ENCODE results near the gene GMDS.

GMDS gene

DNA sequence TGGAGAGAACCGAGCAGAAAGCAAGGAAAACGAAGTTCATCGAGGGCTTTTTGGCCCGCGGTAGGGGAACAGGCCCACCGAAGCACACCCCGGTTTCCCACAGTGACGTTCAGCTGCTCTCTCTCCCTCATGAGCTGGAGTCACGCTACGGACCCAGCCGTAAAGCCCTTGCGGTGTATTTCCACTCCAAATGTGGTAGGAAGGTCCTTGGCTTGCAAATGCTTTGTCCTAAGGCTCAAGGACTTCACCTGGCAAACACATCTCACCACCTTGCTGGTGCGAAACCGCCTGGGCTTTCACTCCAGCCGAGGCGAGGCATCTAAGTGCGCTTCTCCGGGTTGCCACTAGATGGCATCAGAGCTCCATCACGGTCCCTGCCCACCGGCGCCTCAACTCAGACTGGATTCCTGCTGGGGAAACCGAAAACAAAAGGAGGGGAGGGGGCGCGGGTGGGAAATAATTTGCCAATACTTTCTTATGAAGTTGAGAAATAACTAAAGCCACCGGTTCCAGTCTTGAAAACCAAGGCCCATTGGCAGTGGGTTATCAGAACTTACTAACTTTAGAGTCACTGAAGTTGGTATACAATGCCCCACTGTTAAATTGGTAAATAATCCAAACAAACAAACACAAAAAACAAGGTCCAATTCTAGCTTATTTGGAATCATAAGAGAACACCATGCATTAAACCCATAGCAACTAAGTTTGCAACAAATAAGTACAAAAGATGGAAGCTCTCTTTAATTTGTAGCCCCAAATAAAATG lies 649.1 kb downstream of the GMDS start:
- peaks cover 11% of the 10 kb centered on the region for H3K4me1 ChIP-seq (ENCODE audit: control insufficient read depth, insufficient read depth, low read length, unreplicated experiment)
- H3K36me3 ChIP-seq (ENCODE audit: insufficient read depth, low read length) = no peaks in the 10 kb centered on the region
- peaks cover 38% of the 10 kb centered on the region for H3K27me3 ChIP-seq (ENCODE audit: insufficient read depth, low read length)
- peak overlapping the region; percentile 54 for H2AFZ ChIP-seq (ENCODE audit: low read length, unreplicated experiment)
- H3K4me3 ChIP-seq (ENCODE audit: low read depth, low read length) = peak overlapping the region; percentile 71
- no peaks in the 10 kb centered on the region for H3K79me2 ChIP-seq (ENCODE audit: control insufficient read depth, insufficient read depth, low read length, unreplicated experiment)
- H3K27ac ChIP-seq (ENCODE audit: low read depth, low read length) = no peak overlapping the region

DNA sequence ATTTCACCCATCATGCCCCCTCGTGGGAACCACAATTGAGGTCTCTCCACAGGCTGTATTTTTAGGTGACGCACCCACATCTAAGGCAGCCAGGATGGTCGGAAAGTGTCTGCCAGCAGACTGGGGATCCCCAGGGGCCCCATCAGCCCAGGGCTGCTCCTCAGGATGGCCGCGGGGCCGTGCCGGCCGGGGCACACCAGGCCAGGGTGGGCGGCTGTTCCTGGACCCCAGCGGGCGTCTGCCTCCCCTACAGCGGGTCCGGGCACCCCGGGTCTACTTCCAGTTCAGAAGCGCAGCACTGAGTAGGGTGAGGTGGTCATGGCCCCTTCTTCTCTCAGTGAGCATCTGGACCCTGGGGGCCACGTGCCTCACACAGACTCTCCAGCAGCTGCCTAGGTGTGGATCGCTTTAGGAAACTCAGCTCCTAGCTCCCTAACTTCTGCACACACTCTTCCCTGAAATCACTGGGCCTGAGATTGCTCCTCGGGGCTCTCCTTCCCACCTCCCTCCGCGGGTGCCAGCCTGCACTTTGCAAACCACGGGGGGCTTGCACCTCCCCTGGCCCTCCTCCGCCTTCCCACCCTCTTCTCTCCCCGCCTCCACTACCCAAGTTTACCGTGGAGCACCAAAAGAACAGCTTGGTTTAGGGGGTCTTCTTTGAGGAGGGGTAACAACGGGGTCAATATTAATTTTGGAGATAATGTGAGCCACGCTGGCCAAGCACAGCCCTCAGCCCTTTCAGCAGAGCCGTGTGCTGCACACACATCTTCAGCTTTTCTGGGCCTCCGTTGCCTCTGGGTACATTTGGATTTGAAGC lies 649.9 kb downstream of the GMDS start:
- H3K4me1 ChIP-seq (ENCODE audit: control insufficient read depth, insufficient read depth, low read length, unreplicated experiment) = peaks cover 11% of the 10 kb centered on the region
- H3K27ac ChIP-seq (ENCODE audit: low read depth, low read length) = no peak overlapping the region
- peaks cover 46% of the 10 kb centered on the region for H3K27me3 ChIP-seq (ENCODE audit: insufficient read depth, low read length)
- no peaks in the 10 kb centered on the region for H3K36me3 ChIP-seq (ENCODE audit: insufficient read depth, low read length)
- H3K79me2 ChIP-seq (ENCODE audit: control insufficient read depth, insufficient read depth, low read length, unreplicated experiment) = no peaks in the 10 kb centered on the region
- H3K4me3 ChIP-seq (ENCODE audit: low read depth, low read length) = peak overlapping the region; percentile 71
- H2AFZ ChIP-seq (ENCODE audit: low read length, unreplicated experiment) = peak overlapping the region; percentile 54

DNA sequence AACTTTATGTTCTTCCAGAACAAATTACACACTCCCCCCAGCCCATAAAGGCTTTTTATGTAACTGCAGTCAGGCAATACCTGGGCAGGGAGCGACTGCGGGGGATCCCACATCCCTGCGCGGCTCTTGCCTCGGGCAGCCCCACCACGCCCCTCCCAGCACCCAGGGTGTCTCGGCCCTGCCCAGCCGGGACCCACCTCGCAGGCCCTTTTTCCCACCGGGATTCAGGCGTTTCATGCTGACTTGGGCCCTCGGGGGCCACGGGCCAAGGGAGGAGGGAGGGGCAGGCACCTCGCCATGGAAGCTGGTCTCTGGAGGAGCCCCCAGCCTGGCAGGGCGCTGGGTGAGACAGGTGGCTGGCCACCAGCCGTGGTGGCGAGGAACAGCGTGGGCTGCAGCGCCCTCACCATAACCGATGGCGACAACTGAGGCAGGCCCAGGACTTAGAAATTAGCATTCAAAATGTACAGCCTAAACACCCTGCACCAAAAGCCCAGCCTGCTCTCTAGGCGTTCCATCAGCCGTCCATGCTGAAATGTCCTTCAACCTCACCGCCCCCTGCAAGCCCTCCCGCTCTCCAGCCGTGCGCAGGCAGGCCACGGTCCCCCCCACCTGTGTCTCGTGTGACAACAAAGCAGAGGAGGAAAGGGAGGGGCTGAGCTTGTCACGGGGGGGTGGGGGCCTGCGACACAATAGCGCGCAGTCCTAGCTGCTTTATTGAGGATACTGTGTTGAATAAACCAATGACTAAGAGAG lies 650.8 kb downstream of the GMDS start:
- Histone ChIP-seq H3K27me3 (ENCODE audit: insufficient read depth, low read length) (peaks cover 54% of the 10 kb centered on the region), H3K4me3 (ENCODE audit: low read depth, low read length) (no peak overlapping the region), H2AFZ (ENCODE audit: low read length, unreplicated experiment) (no peak overlapping the region)

DNA sequence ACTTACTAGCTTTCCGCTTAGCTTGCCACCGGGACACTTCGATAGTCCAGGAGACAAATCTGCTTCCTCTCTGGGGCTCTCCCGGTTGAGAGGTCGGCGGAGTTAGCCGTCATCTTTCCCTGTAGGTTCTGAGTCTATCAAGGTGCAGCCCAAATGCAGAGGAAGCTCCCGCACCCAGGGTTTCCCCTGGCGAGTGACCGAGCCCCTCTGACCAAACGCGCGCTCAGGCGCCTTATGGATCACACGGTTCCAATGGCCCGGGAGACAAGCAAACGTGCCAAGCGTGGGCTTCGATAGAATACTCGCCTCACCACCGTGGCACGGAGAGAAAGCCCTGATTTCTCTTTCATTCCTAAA lies 651.5 kb downstream of the GMDS start:
- Histone ChIP-seq H3K36me3 (ENCODE audit: insufficient read depth, low read length) (no peaks in the 10 kb centered on the region), H2AFZ (ENCODE audit: low read length, unreplicated experiment) (no peak overlapping the region), H3K4me3 (ENCODE audit: low read depth, low read length) (no peak overlapping the region), H3K27me3 (ENCODE audit: insufficient read depth, low read length) (peaks cover 61% of the 10 kb centered on the region), H3K79me2 (ENCODE audit: control insufficient read depth, insufficient read depth, low read length, unreplicated experiment) (no peaks in the 10 kb centered on the region), H3K4me1 (ENCODE audit: control insufficient read depth, insufficient read depth, low read length, unreplicated experiment) (peaks cover 11% of the 10 kb centered on the region), H3K27ac (ENCODE audit: low read depth, low read length) (no peak overlapping the region)

More for the DNA sequence above, 650.8 kb downstream of the GMDS start:
- Histone ChIP-seq H3K79me2 (ENCODE audit: control insufficient read depth, insufficient read depth, low read length, unreplicated experiment) (no peaks in the 10 kb centered on the region), H3K36me3 (ENCODE audit: insufficient read depth, low read length) (no peaks in the 10 kb centered on the region), H3K4me1 (ENCODE audit: control insufficient read depth, insufficient read depth, low read length, unreplicated experiment) (peaks cover 11% of the 10 kb centered on the region), H3K27ac (ENCODE audit: low read depth, low read length) (no peak overlapping the region)

DNA sequence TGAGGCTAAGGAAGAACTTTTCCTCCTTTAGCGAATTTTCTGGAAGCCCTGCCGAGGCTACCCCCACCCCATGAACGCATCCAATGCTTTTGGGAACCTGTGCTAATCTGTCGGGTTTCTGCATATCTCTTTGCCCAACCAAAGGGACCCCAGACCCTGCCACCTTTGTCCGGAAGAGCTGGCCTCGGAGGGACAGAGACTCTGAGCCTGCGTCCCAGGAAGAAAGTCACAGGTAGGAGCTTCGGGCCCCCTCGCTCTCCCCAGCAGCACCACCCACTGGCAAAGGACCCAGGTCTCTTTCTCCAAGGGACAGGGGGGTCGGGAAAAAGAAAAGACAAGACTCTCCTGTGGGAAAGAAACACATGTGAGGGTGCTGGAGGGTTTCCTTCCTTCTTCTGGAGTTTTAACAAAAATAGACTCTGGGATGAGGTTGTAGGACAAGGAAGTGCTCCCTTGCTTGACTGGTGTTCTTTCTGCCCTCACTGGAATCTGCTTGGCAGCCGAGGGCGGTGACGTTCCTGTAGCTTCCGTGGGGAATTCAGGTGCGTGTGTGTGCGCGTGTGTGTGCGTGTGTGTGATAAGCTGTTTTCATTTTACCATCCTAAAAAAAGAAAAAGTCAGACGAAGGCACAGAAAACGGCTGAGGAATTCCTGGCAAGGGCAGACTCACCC lies 652.0 kb downstream of the GMDS start:
- Histone ChIP-seq H3K27me3 (ENCODE audit: insufficient read depth, low read length) (peaks cover 64% of the 10 kb centered on the region), H3K36me3 (ENCODE audit: insufficient read depth, low read length) (no peaks in the 10 kb centered on the region), H2AFZ (ENCODE audit: low read length, unreplicated experiment) (no peak overlapping the region), H3K4me3 (ENCODE audit: low read depth, low read length) (no peak overlapping the region), H3K79me2 (ENCODE audit: control insufficient read depth, insufficient read depth, low read length, unreplicated experiment) (no peaks in the 10 kb centered on the region), H3K4me1 (ENCODE audit: control insufficient read depth, insufficient read depth, low read length, unreplicated experiment) (peaks cover 11% of the 10 kb centered on the region), H3K27ac (ENCODE audit: low read depth, low read length) (no peak overlapping the region)

DNA sequence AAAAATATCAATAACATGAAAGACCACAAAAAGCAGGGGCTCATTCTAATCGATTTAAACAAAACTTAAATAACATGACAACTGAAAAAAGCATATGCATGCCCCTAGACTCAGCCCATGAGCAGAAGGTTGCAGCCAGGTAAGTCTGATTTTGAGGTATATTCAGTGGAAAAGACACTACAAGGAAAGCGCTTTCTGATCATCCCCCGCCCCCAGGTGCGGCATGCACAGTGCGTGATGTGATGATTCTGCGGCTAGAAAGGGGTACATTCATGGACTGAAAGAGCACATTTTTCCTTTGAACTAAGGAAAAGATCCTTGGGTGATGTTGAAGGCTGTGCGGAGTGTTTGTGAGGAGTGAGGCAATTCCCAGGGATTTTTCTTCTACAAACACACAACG lies 652.6 kb downstream of the GMDS start:
- Histone ChIP-seq H3K36me3 (ENCODE audit: insufficient read depth, low read length) (no peaks in the 10 kb centered on the region), H3K27me3 (ENCODE audit: insufficient read depth, low read length) (peaks cover 67% of the 10 kb centered on the region), H3K79me2 (ENCODE audit: control insufficient read depth, insufficient read depth, low read length, unreplicated experiment) (no peaks in the 10 kb centered on the region), H2AFZ (ENCODE audit: low read length, unreplicated experiment) (no peak overlapping the region), H3K27ac (ENCODE audit: low read depth, low read length) (no peak overlapping the region), H3K4me1 (ENCODE audit: control insufficient read depth, insufficient read depth, low read length, unreplicated experiment) (peaks cover 11% of the 10 kb centered on the region), H3K4me3 (ENCODE audit: low read depth, low read length) (no peak overlapping the region)

DNA sequence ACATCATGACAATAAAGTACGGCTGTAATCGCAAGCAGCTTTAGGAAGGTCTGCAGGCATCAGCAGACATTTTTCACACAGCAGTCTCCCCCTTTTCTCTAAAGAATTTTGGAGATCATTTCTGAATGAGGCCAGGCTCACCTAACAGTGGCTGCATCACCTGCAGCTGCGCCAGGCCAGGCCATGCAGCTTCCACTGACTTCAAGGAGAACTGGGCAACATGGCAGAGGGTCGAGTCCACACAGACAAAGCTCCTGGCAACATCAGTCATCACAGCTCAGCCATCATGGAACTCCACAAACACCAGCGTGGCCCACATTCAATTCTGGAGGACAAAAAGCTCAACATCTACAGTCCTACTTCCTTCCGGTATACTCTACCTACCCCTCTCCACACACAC lies 653.5 kb downstream of the GMDS start:
- Histone ChIP-seq H3K27ac (ENCODE audit: low read depth, low read length) (no peak overlapping the region), H3K79me2 (ENCODE audit: control insufficient read depth, insufficient read depth, low read length, unreplicated experiment) (no peaks in the 10 kb centered on the region), H3K27me3 (ENCODE audit: insufficient read depth, low read length) (peaks cover 72% of the 10 kb centered on the region)

DNA sequence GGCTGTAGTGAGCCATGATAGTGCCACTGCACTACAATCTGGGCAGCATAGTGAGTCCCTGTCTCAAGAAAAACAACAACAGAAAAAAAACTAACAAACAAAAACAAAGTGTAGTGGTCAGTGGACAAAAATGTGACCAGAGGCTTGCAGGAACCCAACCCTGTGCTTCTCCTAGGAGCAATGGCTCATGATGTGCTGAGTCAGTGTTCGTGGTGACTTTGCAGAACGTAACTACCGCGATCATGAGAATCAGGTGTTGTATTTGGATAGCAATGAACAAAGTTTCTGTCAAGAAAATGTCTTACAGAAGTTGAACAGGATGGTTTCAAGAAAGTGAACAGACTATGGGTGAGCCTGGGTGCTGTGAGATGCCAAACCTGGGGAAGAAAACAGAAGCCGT lies 654.2 kb downstream of the GMDS start:
- Histone ChIP-seq H3K27ac (ENCODE audit: low read depth, low read length) (no peak overlapping the region), H3K36me3 (ENCODE audit: insufficient read depth, low read length) (no peaks in the 10 kb centered on the region), H3K4me1 (ENCODE audit: control insufficient read depth, insufficient read depth, low read length, unreplicated experiment) (no peaks in the 10 kb centered on the region)

More for the DNA sequence above, 653.5 kb downstream of the GMDS start:
- no peak overlapping the region for H2AFZ ChIP-seq (ENCODE audit: low read length, unreplicated experiment)
- no peak overlapping the region for H3K4me3 ChIP-seq (ENCODE audit: low read depth, low read length)
- no peaks in the 10 kb centered on the region for H3K36me3 ChIP-seq (ENCODE audit: insufficient read depth, low read length)
- H3K4me1 ChIP-seq (ENCODE audit: control insufficient read depth, insufficient read depth, low read length, unreplicated experiment) = peaks cover 5% of the 10 kb centered on the region

DNA sequence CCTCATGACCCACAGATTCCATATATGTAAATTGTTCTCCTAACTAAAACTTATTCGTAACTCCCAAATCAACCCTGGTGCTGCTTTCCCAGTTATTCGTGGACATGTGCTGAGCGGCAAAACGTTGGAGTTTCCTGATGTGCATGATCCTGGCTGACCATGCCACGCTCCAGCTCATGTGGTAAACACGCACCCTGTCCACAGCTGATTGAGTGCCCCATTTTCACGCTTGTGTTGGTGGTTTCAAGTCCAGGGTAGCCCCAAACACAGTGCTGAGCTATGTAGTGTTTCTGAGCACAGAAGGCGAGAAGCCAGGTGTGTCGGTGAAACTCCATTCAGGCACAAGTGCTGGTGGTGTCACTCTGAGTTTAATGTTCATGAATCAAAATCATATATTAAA lies 654.8 kb downstream of the GMDS start:
- no peaks in the 10 kb centered on the region for H3K79me2 ChIP-seq (ENCODE audit: control insufficient read depth, insufficient read depth, low read length, unreplicated experiment)
- H2AFZ ChIP-seq (ENCODE audit: low read length, unreplicated experiment) = no peak overlapping the region
- H3K4me3 ChIP-seq (ENCODE audit: low read depth, low read length) = no peak overlapping the region
- H3K36me3 ChIP-seq (ENCODE audit: insufficient read depth, low read length) = no peaks in the 10 kb centered on the region
- H3K27ac ChIP-seq (ENCODE audit: low read depth, low read length) = no peak overlapping the region
- H3K27me3 ChIP-seq (ENCODE audit: insufficient read depth, low read length) = peaks cover 77% of the 10 kb centered on the region
- no peaks in the 10 kb centered on the region for H3K4me1 ChIP-seq (ENCODE audit: control insufficient read depth, insufficient read depth, low read length, unreplicated experiment)

More for the DNA sequence above, 654.2 kb downstream of the GMDS start:
- Histone ChIP-seq H3K27me3 (ENCODE audit: insufficient read depth, low read length) (peaks cover 73% of the 10 kb centered on the region), H3K79me2 (ENCODE audit: control insufficient read depth, insufficient read depth, low read length, unreplicated experiment) (no peaks in the 10 kb centered on the region), H2AFZ (ENCODE audit: low read length, unreplicated experiment) (no peak overlapping the region), H3K4me3 (ENCODE audit: low read depth, low read length) (no peak overlapping the region)

DNA sequence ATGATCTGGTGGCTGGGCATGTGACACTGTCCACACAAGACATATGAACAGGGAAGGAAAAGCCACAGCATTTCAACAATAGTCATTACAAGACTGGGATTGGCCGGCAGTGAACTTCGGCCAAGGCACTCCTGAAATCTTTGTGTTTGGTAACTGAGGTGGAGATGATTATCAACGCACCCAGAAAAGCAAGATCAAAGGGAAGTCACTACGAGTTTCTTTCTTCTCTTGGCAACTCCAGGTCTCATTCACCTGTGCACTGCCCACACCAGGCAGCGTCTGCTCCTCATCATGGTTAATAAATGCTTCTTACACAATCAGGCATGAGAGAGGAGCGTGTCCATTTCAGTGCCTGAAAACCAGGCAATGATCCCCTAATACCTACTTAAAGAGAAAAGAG lies 656.2 kb downstream of the GMDS start:
- Histone ChIP-seq H3K79me2 (ENCODE audit: control insufficient read depth, insufficient read depth, low read length, unreplicated experiment) (no peaks in the 10 kb centered on the region), H3K36me3 (ENCODE audit: insufficient read depth, low read length) (no peaks in the 10 kb centered on the region), H3K4me3 (ENCODE audit: low read depth, low read length) (no peak overlapping the region), H3K4me1 (ENCODE audit: control insufficient read depth, insufficient read depth, low read length, unreplicated experiment) (no peaks in the 10 kb centered on the region), H3K27me3 (ENCODE audit: insufficient read depth, low read length) (peaks cover 76% of the 10 kb centered on the region), H2AFZ (ENCODE audit: low read length, unreplicated experiment) (no peak overlapping the region), H3K27ac (ENCODE audit: low read depth, low read length) (no peak overlapping the region)

Measured in ACC112 (cell line).